Measurements from ENCODE around the gene TSG101.

- TF ChIP-seq CTCF (conservative IDR thresholded peaks at IDR 0.05 in 1 of 2, IDR thresholded peaks at IDR 0.05 in 1 of 2; ENCODE audit: low read depth in 1 of 2, low read length in 2 of 2): no peak
- TF ChIP-seq EZH2 (IDR thresholded peaks at IDR 0.05; ENCODE audit: low read length, missing control alignments): no peak
Measured at GRCh38 chr11:18533365-18533764, 6.6 kb upstream of the TSG101 start.
